ENCODE results near the gene NKAIN2.

Gene NKAIN2

GRCh38 chr6:124076336-124077048 is 272.8 kb downstream of the NKAIN2 start:
- TF ChIP-seq CTCF (IDR thresholded peaks at IDR 0.05; ENCODE audit: low read depth, low read length, missing control alignments): no peak
- in situ Hi-C loops (cut with HindIII; ENCODE audit: low sequenced_read_pairs): no loop called here
- H3K4me3 ChIP-seq (ENCODE audit: low read depth, low read length): no peak overlapping the region
- peak; percentile 12 for DNase-seq (ENCODE audit: low read depth)

- in situ Hi-C loops (cut with HindIII; ENCODE audit: low sequenced_read_pairs): no loop called here
- DNase-seq (ENCODE audit: low read depth): no peak
- no peak for TF ChIP-seq CTCF (IDR thresholded peaks at IDR 0.05; ENCODE audit: low read depth, low read length, missing control alignments)
- no peak overlapping the region for H3K4me3 ChIP-seq (ENCODE audit: low read depth, low read length)
These were observed 274.5 kb downstream of the NKAIN2 start for GRCh38 chr6:124078169-124078568.

- in situ Hi-C loops (cut with HindIII; ENCODE audit: low sequenced_read_pairs): no loop called here
These were observed 276.8 kb downstream of the NKAIN2 start for GRCh38 chr6:124080483-124080882.

GRCh38 chr6:124090491-124090890 is 286.8 kb downstream of the NKAIN2 start:
- H3K4me3 ChIP-seq (ENCODE audit: low read depth, low read length): no peak overlapping the region
- no peak for DNase-seq (ENCODE audit: low read depth)
- in situ Hi-C loops (cut with HindIII; ENCODE audit: low sequenced_read_pairs): loop anchor here (5.0 kb wide), 1 partner anchor 97 kb away; no protein-coding TSS in a partner anchor
- TF ChIP-seq CTCF (IDR thresholded peaks at IDR 0.05; ENCODE audit: low read depth, low read length, missing control alignments): no peak

More at GRCh38 chr6:124080483-124080882, 276.8 kb downstream of the NKAIN2 start:
- no peak for TF ChIP-seq CTCF (IDR thresholded peaks at IDR 0.05; ENCODE audit: low read depth, low read length, missing control alignments)
- H3K4me3 ChIP-seq (ENCODE audit: low read depth, low read length): no peak overlapping the region
- DNase-seq (ENCODE audit: low read depth): no peak

GRCh38 chr6:124099520-124099919 is 295.9 kb downstream of the NKAIN2 start:
- in situ Hi-C loops (cut with HindIII; ENCODE audit: low sequenced_read_pairs): no loop called here
- TF ChIP-seq CTCF (IDR thresholded peaks at IDR 0.05; ENCODE audit: low read depth, low read length, missing control alignments): no peak
- H3K4me3 ChIP-seq (ENCODE audit: low read depth, low read length): no peak overlapping the region
- DNase-seq (ENCODE audit: low read depth): peak; percentile 2

GRCh38 chr6:124110514-124110913 is 306.8 kb downstream of the NKAIN2 start:
- no peak for TF ChIP-seq CTCF (IDR thresholded peaks at IDR 0.05; ENCODE audit: low read depth, low read length, missing control alignments)
- H3K4me3 ChIP-seq (ENCODE audit: low read depth, low read length): no peak overlapping the region
- no peak for DNase-seq (ENCODE audit: low read depth)
- in situ Hi-C loops (cut with HindIII; ENCODE audit: low sequenced_read_pairs): no loop called here
